GM11168 (cell line): Measurements from ENCODE around the gene ORAI1.
"Not testable (repeated sequence)": the region's sequence is repeated elsewhere in the genome, so short reads cannot be mapped to it uniquely, and the experiment has no call there.

ENCODE experiments used
- in situ Hi-C: fragments of 300-500 bp; cut with MboI; formaldehyde crosslinking; loops from one replicate; pipeline ENCODE4 v1.12.0; 2022; ENCODE audit warnings: low sequenced_read_pairs; ENCODE audit not compliant: unreplicated experiment

Gene ORAI1

DNA sequence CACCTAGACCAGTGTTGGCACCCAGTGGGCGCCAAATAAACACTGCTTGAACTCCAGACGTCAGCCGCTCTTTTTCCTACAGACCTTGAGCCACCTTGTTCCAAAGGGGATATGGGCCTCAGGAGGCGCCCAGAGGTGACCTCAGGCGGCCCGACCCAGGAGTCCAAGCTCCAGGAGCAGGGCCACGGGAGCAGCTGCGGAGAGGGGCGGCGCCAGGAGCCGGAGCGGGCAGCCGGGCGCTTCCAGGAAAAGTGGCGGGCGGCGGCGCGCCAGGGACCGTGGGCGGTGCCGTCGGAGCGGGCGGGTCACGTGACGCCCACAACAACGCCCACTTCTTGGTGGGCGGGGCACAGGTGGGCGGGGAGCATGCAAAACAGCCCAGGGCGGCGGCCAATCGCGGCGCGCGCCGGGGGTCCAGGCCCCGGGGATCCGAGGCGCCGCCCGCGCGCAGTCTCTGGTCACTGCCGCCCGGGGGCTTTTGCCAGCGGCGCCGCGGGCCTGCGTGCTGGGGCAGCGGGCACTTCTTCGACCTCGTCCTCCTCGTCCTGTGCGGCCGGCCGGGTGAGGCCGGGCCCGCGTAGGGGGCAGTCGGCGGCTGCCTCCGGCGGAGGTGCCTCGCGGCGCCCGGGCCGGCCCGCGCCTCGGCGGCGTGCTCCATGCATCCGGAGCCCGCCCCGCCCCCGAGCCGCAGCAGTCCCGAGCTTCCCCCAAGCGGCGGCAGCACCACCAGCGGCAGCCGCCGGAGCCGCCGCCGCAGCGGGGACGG lies at the start of gene ORAI1:
TSS of gene ORAI1 (plus strand) at position 444 of the 766 bp plus-strand sequence.
- in situ Hi-C loops, result loop anchor here (5.0 kb wide), 1 partner anchor 129 kb away; no protein-coding TSS in a partner anchor

DNA sequence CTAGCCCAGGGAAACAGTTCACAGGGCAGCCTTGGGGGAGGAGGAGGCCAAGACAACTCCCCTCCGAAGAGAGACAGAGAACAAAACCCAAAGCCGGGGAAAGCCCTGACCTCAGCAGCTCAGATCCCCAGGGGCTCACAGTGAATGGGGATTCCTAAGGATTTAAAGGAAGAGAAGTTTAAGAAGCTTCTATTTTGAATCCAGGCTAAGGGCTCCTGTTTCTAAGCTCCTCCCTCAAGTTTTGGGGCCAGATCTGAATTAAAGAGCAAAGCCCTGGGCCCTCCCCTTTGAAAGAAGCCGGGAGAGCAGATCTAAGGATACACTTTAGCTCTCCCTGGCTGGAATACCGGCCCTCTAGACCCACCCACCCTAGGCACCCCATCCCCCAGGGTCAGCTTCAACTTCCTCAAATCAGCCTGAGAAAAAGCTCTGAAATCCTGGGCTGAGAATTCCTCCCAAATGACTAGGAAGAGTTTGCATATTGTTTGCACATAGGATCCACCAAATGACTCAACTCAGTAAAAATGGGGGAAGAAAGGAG lies 49.4 kb upstream of the ORAI1 start:
- in situ Hi-C loops, result no loop called here

DNA sequence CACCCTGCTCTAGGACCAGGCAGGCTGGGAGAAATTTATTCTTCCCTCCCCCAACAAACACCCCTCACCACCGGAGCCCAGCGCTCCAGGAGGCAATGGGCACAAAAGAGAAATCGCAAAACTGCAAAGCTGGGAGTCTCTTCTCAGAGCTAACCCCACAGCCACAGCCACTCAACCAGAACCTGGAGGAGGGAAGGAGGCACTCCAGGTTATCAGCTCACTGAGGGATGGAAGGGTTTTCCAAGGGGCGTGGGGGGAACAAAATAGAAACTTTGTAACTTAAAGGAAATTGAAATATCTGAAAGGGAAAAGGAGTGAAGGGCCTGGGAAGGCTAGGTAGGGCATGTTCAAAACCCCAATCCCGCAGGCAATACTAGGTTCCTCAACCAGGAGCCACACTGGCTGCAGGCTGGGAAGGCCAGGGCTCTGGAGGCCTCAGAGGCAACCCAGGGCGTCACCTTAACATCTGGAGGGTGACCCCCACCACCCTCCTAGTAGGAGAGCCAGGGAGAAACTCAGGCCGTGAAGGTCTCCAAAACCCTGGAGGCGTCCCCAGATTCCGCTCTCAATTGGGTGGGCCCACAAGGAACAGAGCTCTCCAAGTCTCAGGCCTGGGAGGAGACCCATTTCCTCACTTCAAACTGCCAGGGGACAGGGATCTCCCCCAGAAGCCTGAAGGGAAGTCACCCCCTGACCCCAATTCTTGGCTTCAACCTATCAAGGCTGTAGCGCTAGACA lies 48.7 kb upstream of the ORAI1 start:
- in situ Hi-C loops, result no loop called here

DNA sequence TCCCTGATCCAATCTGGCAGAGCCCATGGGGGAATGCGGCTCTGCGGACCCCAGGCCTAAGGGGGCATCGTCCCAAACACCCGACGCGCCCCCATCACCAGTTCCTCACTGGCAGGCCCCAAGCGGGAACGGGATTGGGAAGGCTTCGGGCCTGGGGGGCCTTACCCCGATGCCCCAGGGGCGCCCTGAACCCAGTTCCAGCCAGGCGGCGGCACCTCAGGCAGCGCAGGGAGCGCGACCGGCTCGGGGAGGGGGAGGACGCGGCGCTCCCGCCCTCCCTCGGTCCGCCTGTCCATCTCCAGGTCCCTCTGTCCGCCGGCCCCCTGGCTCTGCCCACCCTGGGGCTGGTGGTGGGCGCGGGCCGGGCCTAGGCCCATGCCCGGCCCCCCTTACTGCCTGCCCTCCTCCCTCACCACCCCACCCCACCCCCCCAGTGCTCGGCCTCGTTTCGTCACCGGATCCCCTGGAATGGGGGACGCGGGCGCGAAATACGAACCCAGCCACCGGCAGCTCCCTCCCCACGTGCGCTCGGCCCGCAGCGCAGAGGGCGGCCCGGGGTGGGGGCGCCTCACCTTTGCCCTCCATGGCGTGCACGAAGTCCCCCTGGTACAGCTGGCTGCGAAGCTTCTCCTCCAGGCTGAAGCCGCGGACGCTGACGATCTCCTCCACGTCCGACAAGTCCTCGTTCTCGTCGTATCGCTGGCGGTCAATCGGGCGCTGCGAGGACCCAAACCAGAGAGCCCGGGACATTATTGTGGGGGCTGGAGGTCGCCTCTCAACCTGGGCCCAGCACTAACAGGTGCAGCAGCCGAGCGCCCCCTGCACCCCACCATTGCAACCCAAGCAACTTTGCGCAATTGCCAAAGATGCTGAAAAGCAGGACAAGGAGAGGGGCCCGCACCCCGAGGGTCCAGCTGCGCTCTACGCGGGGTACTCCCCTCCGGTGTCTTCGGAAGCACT lies 47.8 kb upstream of the ORAI1 start:
- in situ Hi-C loops, result no loop called here

DNA sequence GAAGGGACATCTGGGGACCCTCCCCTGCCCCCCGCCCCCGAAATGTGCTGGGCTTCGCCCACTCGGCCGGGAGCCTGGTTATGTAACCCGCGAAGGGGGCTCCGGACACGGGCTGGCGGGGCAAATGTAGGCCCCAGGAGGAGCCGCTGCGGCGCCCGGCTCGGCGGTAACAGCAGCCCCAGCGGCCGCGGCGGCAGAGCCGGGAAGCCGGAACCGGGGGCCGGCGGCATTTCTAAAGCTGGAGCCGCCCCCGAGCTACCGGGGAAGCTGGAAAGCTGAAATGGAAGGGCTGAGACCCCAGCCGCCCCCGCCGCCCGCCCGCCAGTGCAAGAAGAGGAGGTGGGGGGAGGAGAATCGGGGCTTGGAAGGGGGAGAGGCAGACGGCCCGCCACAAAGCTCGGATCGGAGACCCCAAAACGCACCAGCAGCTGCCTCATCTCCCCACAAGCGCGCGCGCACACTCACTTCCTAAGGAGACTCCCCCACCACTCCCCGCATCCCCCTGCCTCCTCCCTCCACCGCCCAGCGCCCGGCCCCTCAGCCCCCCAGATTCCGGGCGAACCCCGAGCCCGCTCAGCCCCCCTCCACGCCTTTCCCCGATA lies 47.0 kb upstream of the ORAI1 start:
- in situ Hi-C loops, result no loop called here

DNA sequence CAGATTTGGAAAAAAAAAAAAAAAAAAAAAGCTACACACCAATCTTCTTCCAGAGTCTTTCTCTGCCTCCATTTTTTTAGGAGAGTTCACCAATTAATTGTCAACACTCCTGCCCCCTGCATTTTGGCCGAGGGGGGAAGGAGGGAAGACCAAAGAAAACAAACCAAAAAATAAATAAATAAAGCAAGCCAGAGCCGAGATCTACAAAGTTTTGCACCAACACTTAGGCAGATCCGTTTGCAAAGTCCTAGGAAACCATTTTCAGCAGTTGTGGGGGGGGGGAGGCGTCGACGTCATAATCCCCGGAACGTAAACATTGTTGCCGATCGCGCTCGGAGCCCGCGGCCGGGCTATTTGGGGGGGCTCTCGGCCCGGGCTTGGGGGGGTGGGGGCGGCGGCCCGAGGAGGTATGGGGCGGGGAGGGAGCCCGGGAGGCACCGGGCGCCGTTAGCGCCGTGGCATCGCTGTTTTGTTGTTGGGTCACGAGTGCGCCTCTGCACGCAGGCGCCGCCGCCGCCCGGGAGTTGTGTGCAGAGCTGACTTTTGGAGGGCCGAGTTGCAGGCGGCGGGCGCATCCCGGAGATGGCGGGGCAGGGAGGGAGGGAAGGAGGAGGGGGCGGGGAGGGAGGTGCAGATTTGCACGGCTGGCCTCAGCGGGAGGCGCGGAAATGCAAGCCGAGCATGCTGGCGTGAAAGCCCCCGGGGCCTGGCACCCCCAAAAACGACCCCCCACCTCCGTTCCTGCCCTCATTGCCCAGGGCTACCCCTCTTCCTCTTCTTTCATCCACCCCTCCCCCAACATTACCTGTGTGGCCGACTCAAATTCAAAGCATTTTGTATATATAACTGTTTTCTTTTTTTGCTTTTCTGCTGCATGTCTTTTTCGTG lies 46.1 kb upstream of the ORAI1 start:
- in situ Hi-C loops, result no loop called here

DNA sequence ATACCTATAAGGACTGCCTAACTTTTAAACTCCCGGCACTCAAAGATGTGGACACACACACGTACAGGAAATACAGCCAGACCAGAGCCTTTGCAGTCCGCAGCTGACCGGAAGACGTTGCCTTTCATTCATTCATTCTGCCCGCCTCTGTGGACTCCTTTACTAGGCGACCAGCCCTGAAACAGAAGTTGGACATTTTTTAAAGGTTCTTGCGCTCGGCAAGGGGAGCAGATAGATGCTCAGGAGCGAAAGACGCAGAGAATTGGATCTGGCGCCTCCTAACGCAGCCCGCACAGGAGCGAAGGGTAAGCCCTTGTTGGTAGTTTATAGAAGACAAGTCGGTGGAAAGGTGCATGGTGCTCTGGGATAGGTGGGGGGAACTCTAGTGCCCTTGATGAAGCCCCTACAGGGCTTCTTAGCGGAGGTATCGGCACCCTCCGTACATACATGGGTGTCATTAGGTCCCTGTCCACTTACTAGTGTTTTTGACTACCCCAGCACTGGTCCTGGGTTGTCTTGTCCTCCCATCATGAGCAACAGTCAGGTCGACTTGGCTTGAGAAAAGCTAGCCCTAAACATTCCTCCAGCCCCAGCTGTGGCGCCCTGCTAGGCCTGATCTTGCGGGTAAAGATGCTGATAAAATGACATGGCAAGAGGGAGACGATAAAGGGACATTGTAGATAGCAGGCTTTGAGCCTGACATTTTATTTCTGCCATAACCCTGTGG lies 45.2 kb upstream of the ORAI1 start, which contains the start of gene KDM2B:
TSS of gene KDM2B (minus strand) at position 65 of the 727 bp plus-strand sequence. CDS start 112 bp downstream, outside the sequence.
- in situ Hi-C loops, result no loop called here

DNA sequence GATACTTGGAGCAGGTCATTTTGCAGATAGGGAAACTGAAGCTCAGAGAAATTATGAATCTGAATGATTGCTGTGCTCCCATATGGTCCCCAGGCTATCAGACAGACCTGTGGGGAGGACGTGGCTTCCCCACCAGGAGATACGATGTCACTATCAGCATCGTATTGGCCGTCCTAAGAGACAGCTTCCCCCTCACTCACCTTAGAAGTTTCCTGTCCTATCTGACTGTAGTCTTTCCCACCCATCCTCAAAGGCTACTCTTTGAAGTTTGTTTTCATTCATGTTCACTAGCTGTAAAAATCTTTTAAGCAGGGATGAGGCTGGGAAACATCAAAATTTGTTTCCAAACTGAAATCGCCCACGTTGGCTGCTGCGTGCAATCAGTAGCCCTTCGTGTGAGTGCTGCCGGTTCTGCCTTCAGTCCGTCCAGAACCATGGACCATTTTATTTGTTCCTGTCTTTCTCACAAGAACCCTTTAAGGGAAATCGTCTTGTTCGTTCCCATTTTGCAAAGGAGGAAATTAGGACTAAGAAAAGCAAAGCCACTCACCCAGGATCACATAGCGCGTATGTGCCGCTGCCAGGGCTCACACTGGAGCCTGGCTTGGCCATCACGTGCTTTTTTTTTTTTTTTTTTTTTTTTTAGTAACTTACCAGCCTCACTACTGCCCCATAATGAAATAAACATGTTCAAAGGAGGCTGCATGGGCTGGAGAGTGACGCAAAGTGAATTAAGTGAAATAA lies 44.5 kb upstream of the ORAI1 start:
- in situ Hi-C loops, result no loop called here

DNA sequence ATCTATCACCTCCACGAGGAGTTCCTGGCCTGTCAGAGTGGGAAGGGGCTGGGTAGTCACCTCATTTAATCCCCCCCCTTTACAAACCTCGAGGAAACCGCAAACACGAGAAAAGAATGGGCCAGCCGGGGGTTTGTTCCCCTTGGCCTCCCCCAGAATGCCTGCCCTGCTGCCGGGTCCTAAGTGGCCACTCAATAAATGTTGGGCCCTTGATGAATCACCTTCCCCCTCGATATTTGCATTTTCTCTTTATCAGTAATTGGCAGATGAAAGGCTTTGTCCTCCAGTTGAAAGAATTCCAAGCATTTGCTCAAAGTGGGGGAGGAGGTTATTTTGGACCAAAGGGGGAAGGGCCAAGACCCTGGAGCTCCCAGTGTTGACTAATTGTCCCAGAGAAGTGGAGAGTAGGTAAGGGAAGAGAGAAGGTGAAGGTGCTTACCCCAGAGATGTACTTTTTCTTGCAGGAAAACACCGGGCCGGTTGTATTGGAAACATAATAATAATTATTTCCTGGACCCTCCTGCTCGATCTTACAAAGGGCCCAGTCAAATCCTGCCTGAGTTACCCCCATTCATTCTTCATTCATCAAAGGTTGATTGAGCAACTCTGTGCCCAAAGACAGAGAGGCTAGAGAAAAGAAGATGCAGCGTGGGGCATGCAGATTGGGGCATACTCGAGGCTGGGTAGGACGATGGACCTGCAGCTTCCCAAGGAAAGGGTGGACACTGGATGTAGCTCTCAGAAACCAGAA lies 43.6 kb upstream of the ORAI1 start:
- in situ Hi-C loops, result no loop called here

DNA sequence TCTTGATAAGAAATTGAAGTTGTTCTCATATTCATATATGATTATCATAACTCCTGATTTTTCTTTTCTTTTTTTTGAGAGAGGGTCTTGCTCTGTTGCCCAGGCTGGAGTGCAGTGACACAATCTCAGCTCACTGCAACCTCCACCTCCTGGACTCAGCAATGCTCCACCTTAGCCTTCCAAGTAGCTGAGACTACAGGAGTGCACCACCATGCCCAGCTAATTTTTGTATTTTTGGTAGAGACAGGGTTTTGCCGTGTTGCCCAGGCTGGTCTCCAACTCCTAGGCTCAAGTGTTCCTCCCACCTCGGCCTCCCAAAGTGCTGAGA lies 43.0 kb upstream of the ORAI1 start:
- in situ Hi-C loops, result not testable (repeated sequence)

DNA sequence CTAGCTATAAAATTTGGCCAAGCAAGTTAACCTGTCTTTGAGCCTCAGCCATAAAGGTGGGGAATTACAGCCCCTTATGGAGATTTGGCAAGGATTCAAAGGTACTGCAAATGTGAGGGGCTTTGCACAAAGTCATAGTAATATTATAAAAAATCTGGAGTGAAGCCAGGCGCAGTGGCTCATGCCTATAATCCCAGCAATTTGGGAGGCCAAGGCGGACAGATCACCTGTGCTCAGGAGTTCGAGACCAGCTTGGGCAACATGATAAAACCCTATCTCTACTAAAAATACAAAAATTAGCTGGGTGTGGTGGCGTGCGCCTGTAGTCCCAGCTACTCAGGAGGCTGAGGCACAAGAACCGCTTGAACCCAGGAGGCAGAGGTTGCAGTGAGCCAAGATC lies 41.4 kb upstream of the ORAI1 start:
- in situ Hi-C loops, result not testable (repeated sequence)

DNA sequence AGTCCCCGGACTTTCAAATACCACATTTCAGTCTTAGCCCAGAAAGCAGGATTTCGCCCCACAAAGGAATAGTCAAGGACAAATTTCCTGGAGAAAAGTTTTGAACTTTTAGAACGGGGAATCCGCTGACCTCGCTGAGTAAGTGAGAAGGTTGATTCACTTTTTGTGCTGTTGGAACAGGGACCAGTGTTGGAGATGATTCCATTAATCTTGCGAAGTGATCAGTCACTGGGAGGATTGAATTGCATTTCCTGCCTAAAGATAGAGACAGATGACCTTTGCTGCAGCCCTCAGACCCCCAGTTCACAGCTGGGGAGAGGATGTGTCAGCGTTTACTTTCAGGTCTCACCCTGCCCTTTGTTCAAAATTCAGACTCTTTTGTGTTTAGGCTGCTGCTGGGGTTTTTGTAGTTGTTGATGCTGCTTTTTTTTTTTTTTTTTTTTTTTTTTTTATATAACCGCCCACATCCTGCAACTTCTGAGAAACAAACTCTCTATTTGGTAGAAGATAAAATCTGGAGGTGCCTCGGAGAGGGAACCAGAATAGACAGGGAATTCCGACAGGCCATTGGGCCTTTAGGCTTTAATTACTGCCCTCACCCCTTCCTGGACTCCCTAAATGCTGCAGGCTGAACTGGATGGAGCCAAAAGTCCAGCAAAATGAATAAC lies 35.7 kb upstream of the ORAI1 start:
- in situ Hi-C loops, result no loop called here

DNA sequence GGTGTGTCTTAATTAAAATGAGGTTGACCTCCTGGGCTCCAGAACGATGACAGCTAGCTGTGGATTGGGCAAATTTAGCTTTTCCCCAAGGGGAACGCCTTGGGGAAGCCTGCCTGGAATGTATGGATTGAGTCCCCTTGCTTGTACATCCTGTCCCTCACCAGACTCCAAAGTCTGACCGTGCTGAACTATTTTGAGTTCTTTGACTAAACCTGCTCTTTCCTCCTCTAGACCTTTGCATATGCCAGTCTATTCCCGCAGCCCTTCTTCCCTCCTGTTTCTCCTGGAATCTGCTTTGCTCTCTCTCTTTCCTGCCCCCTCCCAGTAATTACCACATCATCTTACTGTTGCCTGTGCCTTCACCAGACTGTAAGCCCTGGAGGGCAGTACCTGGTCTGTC lies 34.0 kb upstream of the ORAI1 start:
- in situ Hi-C loops, result no loop called here

DNA sequence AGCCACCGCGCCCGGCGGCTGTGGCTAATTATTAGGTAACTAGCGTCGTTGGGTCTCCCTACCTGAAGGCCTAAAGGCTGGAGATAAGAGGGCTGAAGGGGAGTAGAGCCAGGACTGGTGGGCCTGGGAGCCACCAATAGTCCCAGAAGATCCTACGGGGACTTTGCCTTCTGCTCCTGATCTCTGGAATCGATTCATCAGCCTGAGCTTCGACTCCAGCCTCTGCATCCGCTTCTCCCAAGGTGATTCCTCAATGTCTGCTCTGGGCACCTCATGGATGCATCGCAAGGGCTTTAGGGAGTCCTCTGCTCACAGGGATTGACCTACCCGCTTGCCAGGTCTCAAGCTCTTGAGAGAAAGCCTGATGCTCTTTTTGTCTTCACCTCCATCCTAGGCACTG lies 30.8 kb upstream of the ORAI1 start:
- in situ Hi-C loops, result no loop called here

DNA sequence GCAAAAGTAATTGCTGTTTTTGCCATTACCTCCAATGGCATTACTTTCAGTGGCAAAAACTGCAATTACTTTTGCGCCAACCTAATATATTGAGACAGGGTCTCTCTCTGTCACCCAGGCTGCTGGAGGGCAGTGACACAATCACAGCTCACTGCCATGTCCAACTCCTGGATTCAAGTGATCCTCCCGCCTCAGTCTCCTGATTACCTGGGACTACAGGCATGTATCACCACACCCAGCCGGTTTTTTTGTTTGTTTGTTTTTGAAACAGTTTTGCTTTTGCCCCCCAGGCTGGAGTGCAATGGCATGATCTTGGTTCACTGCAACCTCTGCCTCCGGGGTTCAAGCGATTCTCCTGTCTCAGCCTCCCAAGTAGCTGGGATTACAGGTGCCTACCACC lies 29.8 kb upstream of the ORAI1 start:
- in situ Hi-C loops, result no loop called here

DNA sequence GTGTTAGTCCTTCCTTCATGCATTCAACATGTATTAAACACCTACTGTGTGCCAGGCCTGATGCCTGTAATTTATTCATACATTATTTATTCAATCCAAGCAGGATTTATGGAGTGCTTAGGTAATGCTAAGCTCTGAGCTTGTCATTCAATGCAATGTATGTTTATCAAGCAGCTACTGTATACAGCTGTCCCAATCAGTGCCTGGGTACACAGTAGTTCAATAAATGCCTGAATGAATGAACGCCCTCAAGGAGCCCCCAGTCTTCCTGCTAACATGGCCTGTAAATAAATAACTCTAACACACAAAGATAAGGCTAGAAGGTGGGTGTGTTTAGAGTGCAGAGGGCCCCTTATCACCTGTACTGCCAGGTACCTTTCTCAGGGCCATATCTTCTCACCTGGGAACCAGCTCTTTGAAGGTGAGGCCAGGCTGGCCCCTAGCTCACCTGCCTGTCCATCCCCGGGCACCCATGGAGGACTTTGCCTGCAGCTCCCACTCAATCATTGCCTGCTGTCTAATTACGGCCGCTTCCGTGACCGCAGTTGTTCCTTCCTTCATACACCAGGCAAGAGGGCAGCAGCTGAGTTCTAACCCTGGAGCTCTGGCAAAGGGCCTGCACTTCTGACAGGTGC lies 25.5 kb upstream of the ORAI1 start:
- in situ Hi-C loops, result no loop called here
